Lower lobe of right lung (tissue), 1 donor: ENCODE measurements around the gene CEP95. TPM values are rescaled to one million over a fixed set of nuclear protein-coding genes. Genes with fewer than 3 reads are reported as not detected.

Experiments
- microRNA-seq: library from miRNA; unstranded; fragments of <30 nt; microRNA quantifications from one replicate; pipeline ENCODE4 v1.2.0, GENCODE V29; 2020; ENCODE audit warnings: borderline number of aligned reads
- total RNA-seq: library from RNA; stranded (reverse); fragmentation: NEBNext Ultra II Directional; extraction: Animal tissue kit (Norgen Biotek cat#: 25700); gene quantifications from one replicate; pipeline ENCODE4 v1.2.1, GENCODE V29; 2021
- donor health status: DM: no; HTN: yes; CAD: no; lungs with severe emphysema.

Gene CEP95
- total RNA-seq, 1 donor from 2014 or later, result 34.2 TPM

Small RNA genes lying within 50 kb of the gene (microRNA-seq; reads per million reads assigned to microRNA genes)
- gene MIR3064 (2.5 reads per million), gene MIR5047 (not detected)

Other genes starting within 250 kb of the CEP95 start
- gene TEX2, start 243.7 kb upstream of the CEP95 start, total RNA-seq, result 41.3 TPM
- 679 TPM for gene PECAM1, start 116.1 kb upstream of the CEP95 start, total RNA-seq
- gene MILR1, start 57.9 kb upstream of the CEP95 start, total RNA-seq, result 19.6 TPM
- 12.0 TPM for gene POLG2, start 9.9 kb upstream of the CEP95 start, total RNA-seq
- gene DDX5, start 688 bp upstream of the CEP95 start, total RNA-seq, result 964 TPM
- gene SMURF2, start 155.3 kb downstream of the CEP95 start, total RNA-seq, result 39.6 TPM